Ascending aorta (tissue), 2 donors: ENCODE results near the gene CMPK1. TPM values are rescaled to one million over a fixed set of nuclear protein-coding genes. Genes with fewer than 3 reads are reported as not detected.

Source experiments
- DNase-seq, 2 donors: peaks; one replicate each; pipeline ENCODE4 v3.0.0-alpha.2; 2019; ENCODE audit warnings: low spot score in 2 of 2
- H3K27ac ChIP-seq, 2 donors: fragments of 200-600 bp; sonication (generic); one replicate each; pipeline ENCODE4 v1.5.1; 2016 to 2017; ENCODE audit warnings: mild to moderate bottlenecking in 1 of 2
- H3K27me3 ChIP-seq: fragments of 200-600 bp; sonication (generic); one replicate; pipeline ENCODE4 v1.5.1; 2017
- H3K36me3 ChIP-seq, 2 donors: fragments of 200-600 bp; sonication (generic); one replicate each; pipeline ENCODE4 v1.5.1; 2016
- H3K4me1 ChIP-seq, 2 donors: fragments of 200-600 bp; sonication (generic); one replicate each; pipeline ENCODE4 v1.5.1; 2016 to 2017; ENCODE audit warnings: mild to moderate bottlenecking in 1 of 2
- H3K4me3 ChIP-seq, 2 donors: fragments of 200-600 bp; sonication (generic); one replicate each; pipeline ENCODE4 v1.5.1; 2016 to 2017; ENCODE audit warnings: mild to moderate bottlenecking in 1 of 2
- H3K9me3 ChIP-seq, 2 donors: fragments of 200-600 bp; sonication (generic); one replicate each; pipeline ENCODE4 v1.5.1; 2016
- CTCF ChIP-seq, 3 experiments: fragments of 200-600 bp in 2 of 3; fragments of 450-650 bp in 1 of 3; sonication (generic) in 2 of 3; IDR thresholded peaks; one replicate each; pipeline ENCODE4 v1.5.1; 2016 to 2019; ENCODE audit warnings: antibody characterized with exemption in 3 of 3, mild to moderate bottlenecking in 1 of 3, moderate library complexity in 1 of 3
- intact Hi-C: fragments of 100-400 bp; cut with DNase I; formaldehyde crosslinking; loops from one replicate; pipeline ENCODE4 v1.15.1; 2023
- total RNA-seq: library from RNA; depleted of rRNA; stranded (reverse); fragments of >200 nt; gene quantifications from one replicate; pipeline ENCODE4 v1.1.0, GENCODE V29; 2016

The CMPK1 gene
- total RNA-seq, 1 donor from 2014 or later: 52.5 TPM

GRCh38 chr1:47416319-47417169 lies 83.0 kb downstream of the CMPK1 start:
- no peak for DNase-seq
- Histone ChIP-seq H3K27ac (no peak overlapping the region), H3K9me3 (no peaks in the 10 kb centered on the region), H3K4me1 (no peaks in the 10 kb centered on the region), H3K36me3 (no peaks in the 10 kb centered on the region), H3K27me3 (peaks cover 4% of the 10 kb centered on the region), H3K4me3 (peak overlapping the region; percentile 44 to 54)
- TF ChIP-seq CTCF (IDR thresholded peaks at IDR 0.05): no peak
- intact Hi-C loops: no loop called here

GRCh38 chr1:47417170-47418044 lies 83.8 kb downstream of the CMPK1 start:
- no peaks in the 10 kb centered on the region for H3K36me3 ChIP-seq
- no peak for DNase-seq
- H3K4me1 ChIP-seq: no peaks in the 10 kb centered on the region
- H3K27ac ChIP-seq: no peak overlapping the region
- no peak for TF ChIP-seq CTCF (IDR thresholded peaks at IDR 0.05)
- peak overlapping the region; percentile 44 to 54 for H3K4me3 ChIP-seq
- H3K27me3 ChIP-seq: peaks cover 4% of the 10 kb centered on the region
- intact Hi-C loops: no loop called here
- H3K9me3 ChIP-seq: no peaks in the 10 kb centered on the region

GRCh38 chr1:47418122-47418521 lies 84.5 kb downstream of the CMPK1 start:
- no peak overlapping the region for H3K27ac ChIP-seq
- no peaks in the 10 kb centered on the region for H3K36me3 ChIP-seq
- no peaks in the 10 kb centered on the region for H3K9me3 ChIP-seq
- no peaks in the 10 kb centered on the region for H3K4me1 ChIP-seq
- no peak for TF ChIP-seq CTCF (IDR thresholded peaks at IDR 0.05)
- DNase-seq: no peak
- intact Hi-C loops: no loop called here
- H3K27me3 ChIP-seq: peaks cover 4% of the 10 kb centered on the region
- no peak overlapping the region for H3K4me3 ChIP-seq

GRCh38 chr1:47418681-47419325 lies 85.2 kb downstream of the CMPK1 start:
- H3K27ac ChIP-seq: no peak overlapping the region
- no peak overlapping the region for H3K4me3 ChIP-seq
- no peaks in the 10 kb centered on the region for H3K36me3 ChIP-seq
- no peak for DNase-seq
- H3K9me3 ChIP-seq: no peaks in the 10 kb centered on the region
- no peak for TF ChIP-seq CTCF (IDR thresholded peaks at IDR 0.05)
- no peaks in the 10 kb centered on the region for H3K4me1 ChIP-seq
- H3K27me3 ChIP-seq: peaks cover 4% of the 10 kb centered on the region
- intact Hi-C loops: no loop called here

- no peak overlapping the region for H3K27ac ChIP-seq
- DNase-seq: no peak
- intact Hi-C loops: loop anchor here (5.0 kb wide), 2 partner anchors 228 to 243 kb away; partner anchors contain the start of gene PDZK1IP1
- H3K9me3 ChIP-seq: no peaks in the 10 kb centered on the region
- no peaks in the 10 kb centered on the region for H3K36me3 ChIP-seq
- no peaks in the 10 kb centered on the region for H3K4me1 ChIP-seq
- TF ChIP-seq CTCF (IDR thresholded peaks at IDR 0.05): no peak
- H3K4me3 ChIP-seq: no peak overlapping the region
- H3K27me3 ChIP-seq: peaks cover 4% of the 10 kb centered on the region
Observed at GRCh38 chr1:47420547-47420946, 87.0 kb downstream of the CMPK1 start.
